ENCODE data around the gene UBAP1. TPM values are rescaled to one million over a fixed set of nuclear protein-coding genes. Genes with fewer than 3 reads are reported as not detected.

The UBAP1 gene
- total RNA-seq, 1 donor from 2014 or later = 28.4 TPM

GRCh38 chr9:34250721-34251120, 71.9 kb downstream of the UBAP1 start:
- H3K4me3 Mint-ChIP-seq (ENCODE audit: unreplicated experiment) = no peak overlapping the region
- H3K4me1 Mint-ChIP-seq (ENCODE audit: low read depth, unreplicated experiment) = peaks cover 18% of the 10 kb centered on the region
- H3K36me3 Mint-ChIP-seq (ENCODE audit: unreplicated experiment) = peaks cover 4% of the 10 kb centered on the region
- H3K9me3 Mint-ChIP-seq (ENCODE audit: unreplicated experiment) = no peaks in the 10 kb centered on the region
- TF ChIP-seq CTCF (IDR thresholded peaks at IDR 0.05; ENCODE audit: partially characterized antibody, unreplicated experiment) = no peak
- H3K27me3 Mint-ChIP-seq (ENCODE audit: unreplicated experiment) = no peaks in the 10 kb centered on the region
- no peak overlapping the region for H3K27ac Mint-ChIP-seq (ENCODE audit: unreplicated experiment)
- DNase-seq = no peak

- peaks cover 4% of the 10 kb centered on the region for H3K36me3 Mint-ChIP-seq (ENCODE audit: unreplicated experiment)
- H3K9me3 Mint-ChIP-seq (ENCODE audit: unreplicated experiment) = no peaks in the 10 kb centered on the region
- H3K4me1 Mint-ChIP-seq (ENCODE audit: low read depth, unreplicated experiment) = peaks cover 14% of the 10 kb centered on the region
- no peak overlapping the region for H3K27ac Mint-ChIP-seq (ENCODE audit: unreplicated experiment)
- DNase-seq = no peak
- no peak for TF ChIP-seq CTCF (IDR thresholded peaks at IDR 0.05; ENCODE audit: partially characterized antibody, unreplicated experiment)
- H3K4me3 Mint-ChIP-seq (ENCODE audit: unreplicated experiment) = no peak overlapping the region
- H3K27me3 Mint-ChIP-seq (ENCODE audit: unreplicated experiment) = peaks cover 3% of the 10 kb centered on the region
These were observed 73.2 kb downstream of the UBAP1 start for GRCh38 chr9:34252016-34252415.

- no peaks in the 10 kb centered on the region for H3K9me3 Mint-ChIP-seq (ENCODE audit: unreplicated experiment)
- DNase-seq = peak; percentile 87
- peak overlapping the region; percentile 80 for H3K27ac Mint-ChIP-seq (ENCODE audit: unreplicated experiment)
- H3K36me3 Mint-ChIP-seq (ENCODE audit: unreplicated experiment) = peaks cover 4% of the 10 kb centered on the region
- peak; percentile 98 for TF ChIP-seq CTCF (IDR thresholded peaks at IDR 0.05; ENCODE audit: partially characterized antibody, unreplicated experiment)
- H3K27me3 Mint-ChIP-seq (ENCODE audit: unreplicated experiment) = peaks cover 4% of the 10 kb centered on the region
- H3K4me1 Mint-ChIP-seq (ENCODE audit: low read depth, unreplicated experiment) = peaks cover 20% of the 10 kb centered on the region
- H3K4me3 Mint-ChIP-seq (ENCODE audit: unreplicated experiment) = no peak overlapping the region
These were observed 74.0 kb downstream of the UBAP1 start for GRCh38 chr9:34252670-34253459.

GRCh38 chr9:34253460-34253837, 74.6 kb downstream of the UBAP1 start:
- peak overlapping the region; percentile 80 for H3K27ac Mint-ChIP-seq (ENCODE audit: unreplicated experiment)
- H3K4me3 Mint-ChIP-seq (ENCODE audit: unreplicated experiment) = no peak overlapping the region
- H3K27me3 Mint-ChIP-seq (ENCODE audit: unreplicated experiment) = peaks cover 4% of the 10 kb centered on the region
- no peaks in the 10 kb centered on the region for H3K9me3 Mint-ChIP-seq (ENCODE audit: unreplicated experiment)
- no peak for TF ChIP-seq CTCF (IDR thresholded peaks at IDR 0.05; ENCODE audit: partially characterized antibody, unreplicated experiment)
- peaks cover 20% of the 10 kb centered on the region for H3K4me1 Mint-ChIP-seq (ENCODE audit: low read depth, unreplicated experiment)
- H3K36me3 Mint-ChIP-seq (ENCODE audit: unreplicated experiment) = peaks cover 4% of the 10 kb centered on the region
- no peak for DNase-seq

GRCh38 chr9:34254141-34254913, 75.5 kb downstream of the UBAP1 start:
- peak overlapping the region; percentile 16 for H3K27ac Mint-ChIP-seq (ENCODE audit: unreplicated experiment)
- DNase-seq = no peak
- H3K9me3 Mint-ChIP-seq (ENCODE audit: unreplicated experiment) = no peaks in the 10 kb centered on the region
- peaks cover 4% of the 10 kb centered on the region for H3K27me3 Mint-ChIP-seq (ENCODE audit: unreplicated experiment)
- no peak for TF ChIP-seq CTCF (IDR thresholded peaks at IDR 0.05; ENCODE audit: partially characterized antibody, unreplicated experiment)
- H3K36me3 Mint-ChIP-seq (ENCODE audit: unreplicated experiment) = no peaks in the 10 kb centered on the region
- no peak overlapping the region for H3K4me3 Mint-ChIP-seq (ENCODE audit: unreplicated experiment)
- peaks cover 18% of the 10 kb centered on the region for H3K4me1 Mint-ChIP-seq (ENCODE audit: low read depth, unreplicated experiment)
